Adrenal gland (tissue), 5 donors: ENCODE results near the gene CDK6.

Experiments
- POLR2A ChIP-seq, 2 donors: fragments of 450-650 bp; IDR thresholded peaks; one replicate each; pipeline ENCODE4 v1.6.1; 2017; ENCODE audit warnings: antibody characterized with exemption in 2 of 2, mild to moderate bottlenecking in 2 of 2, moderate library complexity in 1 of 2
- TF ChIP-seq, protein P1 (sequence below), 6 experiments: fragments of 450-650 bp in 4 of 6; fragments of 200-600 bp in 2 of 6; sonication (generic) in 1 of 6; IDR thresholded peaks; 1 replicate in 5 of 6; 2 replicates in 1 of 6; pipeline versions ENCODE4 v1.5.1 to v1.8.0; 2016 to 2021; ENCODE audit warnings: antibody characterized with exemption in 6 of 6, mild to moderate bottlenecking in 2 of 6, moderate library complexity in 1 of 6
- donor health status: DM: no; HTN: no; CAD: no.

DNA sequence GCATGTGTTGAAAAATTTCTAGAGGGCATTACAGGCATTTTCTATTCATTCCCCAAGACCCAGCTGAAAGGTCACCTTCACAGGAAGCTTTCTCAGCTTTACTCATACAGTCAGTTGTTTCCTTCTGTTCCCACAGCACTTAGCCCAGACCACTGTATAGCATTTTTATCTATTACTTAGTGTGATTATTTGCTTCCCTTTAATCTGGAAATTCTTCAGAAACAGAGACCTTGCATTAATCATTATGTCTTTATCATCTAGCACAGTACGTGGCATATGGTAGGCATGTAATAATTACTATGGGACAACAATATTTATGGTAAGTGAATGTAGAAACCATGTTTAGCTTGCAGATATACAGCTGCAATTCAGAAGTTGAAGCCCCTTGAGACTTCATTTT is 38.2 kb upstream of the CDK6 start:
- TF ChIP-seq POLR2A (IDR thresholded peaks at IDR 0.05): no peak
- TF ChIP-seq, protein P1, sequence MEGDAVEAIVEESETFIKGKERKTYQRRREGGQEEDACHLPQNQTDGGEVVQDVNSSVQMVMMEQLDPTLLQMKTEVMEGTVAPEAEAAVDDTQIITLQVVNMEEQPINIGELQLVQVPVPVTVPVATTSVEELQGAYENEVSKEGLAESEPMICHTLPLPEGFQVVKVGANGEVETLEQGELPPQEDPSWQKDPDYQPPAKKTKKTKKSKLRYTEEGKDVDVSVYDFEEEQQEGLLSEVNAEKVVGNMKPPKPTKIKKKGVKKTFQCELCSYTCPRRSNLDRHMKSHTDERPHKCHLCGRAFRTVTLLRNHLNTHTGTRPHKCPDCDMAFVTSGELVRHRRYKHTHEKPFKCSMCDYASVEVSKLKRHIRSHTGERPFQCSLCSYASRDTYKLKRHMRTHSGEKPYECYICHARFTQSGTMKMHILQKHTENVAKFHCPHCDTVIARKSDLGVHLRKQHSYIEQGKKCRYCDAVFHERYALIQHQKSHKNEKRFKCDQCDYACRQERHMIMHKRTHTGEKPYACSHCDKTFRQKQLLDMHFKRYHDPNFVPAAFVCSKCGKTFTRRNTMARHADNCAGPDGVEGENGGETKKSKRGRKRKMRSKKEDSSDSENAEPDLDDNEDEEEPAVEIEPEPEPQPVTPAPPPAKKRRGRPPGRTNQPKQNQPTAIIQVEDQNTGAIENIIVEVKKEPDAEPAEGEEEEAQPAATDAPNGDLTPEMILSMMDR (IDR thresholded peaks at IDR 0.05): no peak
